Endodermal cell (in vitro differentiated cells): ENCODE measurements around the gene PYY. TPM values are rescaled to one million over a fixed set of nuclear protein-coding genes. Genes with fewer than 3 reads are reported as not detected.

Experiments used
- DNase-seq: peaks from one replicate; pipeline ENCODE4 v3.0.0-alpha.2; 2017
- H3K27ac ChIP-seq: 2 replicates; pipeline ENCODE4 v1.5.1; 2013; ENCODE audit warnings: mild to moderate bottlenecking, low read depth, low read length, moderate library complexity
- H3K27me3 ChIP-seq: 2 replicates; pipeline ENCODE4 v1.6.1; 2013; ENCODE audit warnings: mild to moderate bottlenecking, low read length, moderate library complexity; ENCODE audit not compliant: insufficient read depth, control insufficient read depth, poor library complexity, severe bottlenecking
- H3K36me3 ChIP-seq: 2 replicates; pipeline ENCODE4 v1.7.0; 2013; ENCODE audit warnings: mild to moderate bottlenecking, low read length, moderate library complexity; ENCODE audit not compliant: control insufficient read depth, insufficient read depth
- H3K4me1 ChIP-seq: one replicate; pipeline ENCODE4 v1.7.0; 2013; ENCODE audit warnings: low read length; ENCODE audit not compliant: control insufficient read depth, insufficient read depth
- H3K4me3 ChIP-seq: 2 replicates; pipeline ENCODE4 v1.5.1; 2013; ENCODE audit warnings: mild to moderate bottlenecking, low read length, moderate library complexity
- H3K9ac ChIP-seq: 2 replicates; pipeline ENCODE4 v1.6.1; 2013; ENCODE audit warnings: mild to moderate bottlenecking, low read length, moderate library complexity; ENCODE audit not compliant: poor library complexity, severe bottlenecking; ENCODE audit errors: extremely low read depth
- H3K9me3 ChIP-seq: 2 replicates; pipeline ENCODE4 v1.6.1; 2013; ENCODE audit warnings: mild to moderate bottlenecking, low read length, moderate library complexity; ENCODE audit not compliant: control insufficient read depth
- H3K27ac Mint-ChIP-seq: 2 replicates; pipeline ENCODE4 v1.8.0; 2020; ENCODE audit warnings: mixed read lengths
- H3K27me3 Mint-ChIP-seq: 2 replicates; pipeline ENCODE4 v1.8.0; 2021; ENCODE audit warnings: mild to moderate bottlenecking, mixed read lengths; ENCODE audit not compliant: insufficient read depth
- H3K36me3 Mint-ChIP-seq: 2 replicates; pipeline ENCODE4 v1.8.0; 2020; ENCODE audit warnings: low read depth, mixed read lengths
- H3K4me1 Mint-ChIP-seq: 2 replicates; pipeline ENCODE4 v1.8.0; 2020; ENCODE audit warnings: mixed read lengths
- H3K4me3 Mint-ChIP-seq: 2 replicates; pipeline ENCODE4 v1.8.0; 2020; ENCODE audit warnings: mild to moderate bottlenecking, moderate library complexity, mixed read lengths
- H3K9me3 Mint-ChIP-seq: 2 replicates; pipeline ENCODE4 v1.8.0; 2020; ENCODE audit warnings: mild to moderate bottlenecking, mixed read lengths
- CTCF ChIP-seq: fragments of 200-600 bp; sonication (generic); conservative IDR thresholded peaks from 2 replicates; pipeline ENCODE4 v1.5.0; 2021; ENCODE audit warnings: antibody characterized with exemption, mild to moderate bottlenecking
- WGBS, 2 experiments: methylation state at CpG; one replicate each; pipeline versions ENCODE4 v1.1.5 to v1.1.7; 2013; ENCODE audit warnings: missing lambda C conversion rate in 2 of 2, mixed read lengths in 1 of 2; ENCODE audit not compliant: insufficient coverage in 1 of 2, insufficient read length in 1 of 2; 5-methylcytosine and 5-hydroxymethylcytosine counted together
- total RNA-seq, 2 donors: library from RNA; stranded (reverse); fragmentation: NEBNext Ultra II Directional in 1 of 2; extraction: Animal tissue kit (Norgen Biotek cat#: 25700) in 1 of 2; gene quantifications; 2 replicates in 1 of 2; 3 replicates in 1 of 2; pipeline ENCODE4 v1.2.1, GENCODE V29; 2021

Gene PYY
- total RNA-seq, 2 donors from 2014 or later: 1.3 to 1.4 TPM

- TF ChIP-seq CTCF: peak; percentile 88
- no peaks in the 10 kb centered on the region for H3K36me3 Mint-ChIP-seq
- Histone ChIP-seq H3K27me3 (peaks cover 5% of the 10 kb centered on the region), H3K4me3 (no peak overlapping the region), H3K36me3 (no peaks in the 10 kb centered on the region), H3K4me1 (peaks cover 7% of the 10 kb centered on the region), H3K9me3 (peaks cover 7% of the 10 kb centered on the region), H3K9ac (no peak overlapping the region), H3K27ac (no peak overlapping the region)
- peaks cover 24% of the 10 kb centered on the region for H3K27me3 Mint-ChIP-seq
- peak overlapping the region; percentile 46 for H3K4me3 Mint-ChIP-seq
- 82 to 89% methylated on average over 36 to 43 of the region's 43 CpGs for WGBS, 2 experiments
- DNase-seq: peak; percentile 92
- H3K27ac Mint-ChIP-seq: no peak overlapping the region
- no peaks in the 10 kb centered on the region for H3K9me3 Mint-ChIP-seq
- peaks cover 19% of the 10 kb centered on the region for H3K4me1 Mint-ChIP-seq
Observed at GRCh38 chr17:43917348-43918025, 36.3 kb downstream of the PYY start.

- H3K4me1 ChIP-seq: peaks cover 7% of the 10 kb centered on the region
- H3K9ac ChIP-seq: no peak overlapping the region
- Mint-ChIP-seq H3K27ac (no peak overlapping the region), H3K9me3 (no peaks in the 10 kb centered on the region), H3K4me3 (peak overlapping the region; percentile 46), H3K36me3 (no peaks in the 10 kb centered on the region), H3K27me3 (peaks cover 24% of the 10 kb centered on the region), H3K4me1 (peaks cover 19% of the 10 kb centered on the region)
- peaks cover 5% of the 10 kb centered on the region for H3K27me3 ChIP-seq
- no peak overlapping the region for H3K4me3 ChIP-seq
- no peak for TF ChIP-seq CTCF
- no peaks in the 10 kb centered on the region for H3K36me3 ChIP-seq
- 96 to 97% methylated on average over 5 to 8 of the region's 8 CpGs for WGBS, 2 experiments
- peaks cover 7% of the 10 kb centered on the region for H3K9me3 ChIP-seq
- no peak for DNase-seq
- no peak overlapping the region for H3K27ac ChIP-seq
Observed at GRCh38 chr17:43917016-43917347, 36.8 kb downstream of the PYY start.

- H3K9ac ChIP-seq: no peak overlapping the region
- H3K27ac ChIP-seq: no peak overlapping the region
- no peaks in the 10 kb centered on the region for H3K36me3 Mint-ChIP-seq
- peaks cover 24% of the 10 kb centered on the region for H3K27me3 Mint-ChIP-seq
- H3K4me1 Mint-ChIP-seq: peaks cover 19% of the 10 kb centered on the region
- 73 to 85% methylated on average over 4 of the region's 4 CpGs for WGBS, 2 experiments
- peak; percentile 54 for TF ChIP-seq CTCF
- no peaks in the 10 kb centered on the region for H3K36me3 ChIP-seq
- H3K4me3 ChIP-seq: no peak overlapping the region
- peaks cover 7% of the 10 kb centered on the region for H3K9me3 ChIP-seq
- peaks cover 5% of the 10 kb centered on the region for H3K27me3 ChIP-seq
- no peaks in the 10 kb centered on the region for H3K9me3 Mint-ChIP-seq
- peaks cover 7% of the 10 kb centered on the region for H3K4me1 ChIP-seq
- DNase-seq: no peak
- H3K27ac Mint-ChIP-seq: no peak overlapping the region
- H3K4me3 Mint-ChIP-seq: peak overlapping the region; percentile 46
Observed at GRCh38 chr17:43916385-43916784, 37.4 kb downstream of the PYY start.
